Mesenchymal stem cell (in vitro differentiated cells and primary cell): ENCODE results near the gene KAT6B.
A peak's percentile ranks its signal among the peaks of the same experiment; 100 is the strongest.

Source experiments
- DNase-seq: peaks from one replicate; pipeline ENCODE4 v3.0.0-alpha.2; 2013
- H2AFZ ChIP-seq: one replicate; pipeline ENCODE4 v1.6.1; 2013; ENCODE audit warnings: low read depth, mild to moderate bottlenecking, control low read depth, inconsistent platforms, low read length, moderate library complexity
- H2AK5ac ChIP-seq: 2 replicates; pipeline ENCODE4 v1.6.1; 2013; ENCODE audit warnings: low read length, moderate library complexity, mild to moderate bottlenecking, inconsistent platforms; ENCODE audit not compliant: severe bottlenecking
- H2BK120ac ChIP-seq: one replicate; pipeline ENCODE4 v1.6.1; 2013; ENCODE audit warnings: low read depth, mild to moderate bottlenecking, inconsistent platforms, low read length, moderate library complexity
- H2BK12ac ChIP-seq, 2 experiments: one replicate each; pipeline ENCODE4 v1.6.1; 2013; ENCODE audit warnings: inconsistent platforms in 2 of 2, low read length in 2 of 2, mild to moderate bottlenecking in 2 of 2, moderate library complexity in 2 of 2, control low read depth in 1 of 2
- H2BK15ac ChIP-seq: one replicate; pipeline ENCODE4 v1.6.1; 2013; ENCODE audit warnings: mild to moderate bottlenecking, low read depth, inconsistent platforms; ENCODE audit not compliant: poor library complexity, severe bottlenecking
- H2BK5ac ChIP-seq: 2 replicates; pipeline ENCODE4 v1.6.1; 2013; ENCODE audit warnings: low read depth, mild to moderate bottlenecking, low read length, control low read depth, inconsistent platforms; ENCODE audit not compliant: poor library complexity, severe bottlenecking
- H3K14ac ChIP-seq, 2 experiments: one replicate each; pipeline ENCODE4 v1.6.1; 2013; ENCODE audit warnings: inconsistent platforms in 2 of 2, low read length in 2 of 2, control low read depth in 1 of 2, mild to moderate bottlenecking in 1 of 2, moderate library complexity in 1 of 2
- H3K18ac ChIP-seq, 2 experiments: one replicate each; pipeline ENCODE4 v1.6.1; 2013; ENCODE audit warnings: inconsistent platforms in 2 of 2, low read length in 2 of 2, control low read depth in 1 of 2, low read depth in 1 of 2, mild to moderate bottlenecking in 1 of 2
- H3K23ac ChIP-seq, 2 experiments: one replicate each; pipeline ENCODE4 v1.6.1; 2013; ENCODE audit warnings: inconsistent platforms in 2 of 2, low read length in 2 of 2, mild to moderate bottlenecking in 2 of 2, moderate library complexity in 2 of 2, control low read depth in 1 of 2
- H3K27ac ChIP-seq: 2 replicates; pipeline ENCODE4 v1.5.1; 2013; ENCODE audit warnings: mild to moderate bottlenecking, moderate library complexity, low read length, control low read depth, inconsistent platforms; ENCODE audit not compliant: poor library complexity, severe bottlenecking
- H3K27me3 ChIP-seq, 2 experiments: 2 replicates each; pipeline versions ENCODE4 v1.6.1 to v1.7.0; 2013; ENCODE audit warnings: low read length in 2 of 2, mild to moderate bottlenecking in 2 of 2, moderate library complexity in 2 of 2, control low read depth in 1 of 2, inconsistent platforms in 1 of 2; ENCODE audit not compliant: control insufficient read depth in 1 of 2, insufficient read depth in 1 of 2
- H3K36me3 ChIP-seq, 2 experiments: 2 replicates each; pipeline versions ENCODE4 v1.6.1 to v1.7.0; 2013; ENCODE audit warnings: low read length in 2 of 2, control low read depth in 1 of 2, inconsistent platforms in 1 of 2, low read depth in 1 of 2, mild to moderate bottlenecking in 1 of 2; ENCODE audit not compliant: insufficient read depth in 2 of 2, control insufficient read depth in 1 of 2
- H3K4ac ChIP-seq, 2 experiments: one replicate each; pipeline ENCODE4 v1.6.1; 2013; ENCODE audit warnings: inconsistent platforms in 2 of 2, low read length in 2 of 2, mild to moderate bottlenecking in 2 of 2, moderate library complexity in 2 of 2, control low read depth in 1 of 2, low read depth in 1 of 2
- H3K4me1 ChIP-seq: 2 replicates; pipeline ENCODE4 v1.6.1; 2013; ENCODE audit warnings: low read depth, low read length, control low read depth; ENCODE audit not compliant: control insufficient read depth, insufficient read depth
- H3K4me2 ChIP-seq: 2 replicates; pipeline ENCODE4 v1.6.1; 2013; ENCODE audit warnings: low read length, mild to moderate bottlenecking, inconsistent platforms; ENCODE audit not compliant: poor library complexity, severe bottlenecking
- H3K4me3 ChIP-seq, 2 experiments: 2 replicates each; pipeline versions ENCODE4 v1.5.1 to v1.7.0; 2013; ENCODE audit warnings: low read length in 2 of 2, mild to moderate bottlenecking in 2 of 2, control low read depth in 1 of 2, low read depth in 1 of 2; ENCODE audit not compliant: insufficient read depth in 1 of 2
- H3K79me1 ChIP-seq: replicated peaks from 2 replicates; pipeline ENCODE4 v1.6.1; 2013; ENCODE audit warnings: mild to moderate bottlenecking, control low read depth, low read length, inconsistent platforms; ENCODE audit not compliant: poor library complexity, severe bottlenecking
- H3K9ac ChIP-seq: 2 replicates; pipeline ENCODE4 v1.7.0; 2013; ENCODE audit warnings: mild to moderate bottlenecking, low read length, moderate library complexity
- H3K9me3 ChIP-seq: 2 replicates; pipeline ENCODE4 v1.7.0; 2013; ENCODE audit warnings: mild to moderate bottlenecking, low read length; ENCODE audit not compliant: control insufficient read depth
- H4K8ac ChIP-seq: one replicate; pipeline ENCODE4 v1.6.1; 2013; ENCODE audit warnings: inconsistent platforms, mild to moderate bottlenecking, low read length, moderate library complexity
- H4K91ac ChIP-seq: one replicate; pipeline ENCODE4 v1.6.1; 2013; ENCODE audit warnings: mild to moderate bottlenecking, low read length, inconsistent platforms
- WGBS: methylation state at CpG from one replicate; pipeline ENCODE4 v1.1.7; 2013; ENCODE audit warnings: mixed read lengths; 5-methylcytosine and 5-hydroxymethylcytosine counted together

Gene KAT6B

DNA sequence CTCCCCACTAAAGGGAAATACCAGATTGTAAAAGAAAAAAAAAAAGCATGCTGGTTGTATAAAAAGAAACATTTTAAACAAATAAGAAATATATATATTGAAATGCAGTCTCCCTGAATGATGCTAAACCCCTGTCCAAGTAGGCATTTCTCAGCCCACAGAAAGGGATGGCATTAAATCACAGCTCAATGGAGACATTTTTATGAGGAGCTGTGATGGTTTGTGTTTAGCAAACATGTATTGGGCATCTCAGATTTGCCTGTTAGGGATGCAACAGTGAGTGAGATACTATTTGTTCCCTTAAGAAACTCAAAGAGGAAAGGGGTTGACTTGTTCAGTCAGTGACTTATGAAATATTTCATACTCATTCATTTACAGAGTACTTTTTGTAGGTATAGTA, 51.5 kb downstream of the KAT6B start:
- Histone ChIP-seq H2AFZ (no peak overlapping the region), H3K36me3 (no peaks in the 10 kb centered on the region), H3K27ac (no peak overlapping the region), H3K4me2 (no peak overlapping the region), H3K4me3 (no peak overlapping the region), H3K4ac (no peak overlapping the region), H2BK120ac (no peak overlapping the region), H4K91ac (no peak overlapping the region), H3K18ac (no peak overlapping the region), H3K23ac (no peak overlapping the region), H3K4me1 (no peaks in the 10 kb centered on the region), H2BK5ac (no peak overlapping the region), H3K27me3 (no peaks in the 10 kb centered on the region), H3K14ac (no peak overlapping the region), H2AK5ac (no peak overlapping the region), H4K8ac (no peak overlapping the region), H3K9ac (no peak overlapping the region), H3K79me1 (peaks cover 40% of the 10 kb centered on the region), H3K9me3 (no peaks in the 10 kb centered on the region), H2BK12ac (no peak overlapping the region), H2BK15ac (no peak overlapping the region)
- no peak for DNase-seq

DNA sequence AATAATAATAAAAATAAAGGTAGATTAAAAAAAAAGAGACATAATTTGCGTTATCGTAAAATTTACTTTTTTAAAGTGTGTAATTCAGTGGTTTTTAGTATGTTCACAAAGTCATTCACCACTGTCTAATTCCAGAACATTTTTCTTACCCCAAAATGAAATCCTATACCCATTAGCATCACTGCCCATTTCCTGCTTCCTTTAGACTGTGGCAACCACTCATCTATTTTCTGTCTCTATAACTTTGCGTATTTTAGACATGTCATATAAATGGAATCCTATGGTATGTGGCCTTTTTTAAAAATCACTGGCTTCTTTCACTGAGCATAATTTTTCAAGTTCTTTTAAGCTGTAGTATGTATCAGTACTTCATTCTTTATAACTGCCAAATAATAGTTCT, 53.6 kb downstream of the KAT6B start:
- no peak overlapping the region for H2AFZ ChIP-seq
- H2AK5ac ChIP-seq, result no peak overlapping the region
- no peak overlapping the region for H2BK12ac ChIP-seq
- H3K18ac ChIP-seq, result no peak overlapping the region
- no peak overlapping the region for H2BK120ac ChIP-seq
- no peaks in the 10 kb centered on the region for H3K36me3 ChIP-seq
- no peaks in the 10 kb centered on the region for H3K9me3 ChIP-seq
- no peaks in the 10 kb centered on the region for H3K4me1 ChIP-seq
- H3K27me3 ChIP-seq, result no peaks in the 10 kb centered on the region
- H4K8ac ChIP-seq, result no peak overlapping the region
- no peak overlapping the region for H4K91ac ChIP-seq
- no peak overlapping the region for H3K9ac ChIP-seq
- no peak overlapping the region for H3K23ac ChIP-seq
- no peak overlapping the region for H2BK5ac ChIP-seq
- DNase-seq, result no peak
- WGBS, result no CpG with 5 or more reads among the region's 3 CpGs
- no peak overlapping the region for H3K14ac ChIP-seq
- H2BK15ac ChIP-seq, result no peak overlapping the region
- H3K4me2 ChIP-seq, result no peak overlapping the region
- H3K4me3 ChIP-seq, result no peak overlapping the region
- no peak overlapping the region for H3K4ac ChIP-seq
- H3K79me1 ChIP-seq, result peaks cover 36% of the 10 kb centered on the region
- no peak overlapping the region for H3K27ac ChIP-seq

DNA sequence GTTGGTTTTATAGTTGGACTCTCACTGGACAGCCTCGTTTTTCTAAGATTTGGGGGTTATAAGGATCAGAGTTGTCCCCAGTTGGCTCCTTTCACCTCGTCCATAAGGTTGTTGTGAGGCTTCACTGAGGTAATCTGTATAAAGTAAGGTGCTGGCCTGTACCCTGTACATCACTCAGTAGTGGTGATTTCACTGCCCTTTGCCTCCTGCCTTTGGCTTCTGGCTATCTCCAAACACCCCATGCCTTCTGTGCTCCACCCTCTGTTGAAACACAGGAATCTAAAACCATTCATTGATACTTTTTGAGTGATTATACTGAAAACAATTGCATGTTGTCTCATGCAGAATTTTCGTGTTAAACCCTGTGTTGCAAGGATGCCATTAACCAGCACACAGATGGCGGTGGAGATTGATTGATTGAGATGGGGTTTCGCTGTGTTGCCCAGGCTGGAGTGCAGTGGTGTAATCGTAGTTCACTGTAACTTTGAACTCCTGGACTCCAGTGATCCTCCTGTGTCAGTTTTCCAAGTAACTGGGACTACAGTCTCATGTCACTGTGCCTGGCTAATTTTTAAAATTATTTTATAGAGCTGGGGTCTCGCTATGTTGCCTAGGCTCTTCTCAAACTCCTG, 55.0 kb downstream of the KAT6B start:
- H3K79me1 ChIP-seq, result peaks cover 39% of the 10 kb centered on the region
- H3K27me3 ChIP-seq, result no peaks in the 10 kb centered on the region
- 94% methylated on average over 7 of the region's 7 CpGs for WGBS

DNA sequence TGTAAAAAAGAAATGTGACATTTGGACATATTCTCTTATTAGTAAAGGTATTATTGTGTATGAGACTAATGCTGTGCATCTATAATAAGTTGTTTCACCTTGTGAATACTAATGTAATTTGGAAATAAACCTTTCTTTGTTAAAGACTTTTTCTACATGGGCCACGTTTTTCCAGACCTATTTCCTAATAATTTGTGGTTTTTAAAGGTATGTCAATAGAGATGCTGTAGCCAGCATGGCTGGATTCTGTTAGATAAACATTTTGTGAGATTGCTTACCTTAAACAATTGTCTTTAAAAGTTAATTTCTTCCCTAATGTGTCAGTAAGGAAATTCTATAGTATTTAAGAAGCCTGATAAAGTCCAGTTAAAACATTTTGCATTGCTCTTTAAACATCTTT, 56.0 kb downstream of the KAT6B start:
- Histone ChIP-seq H2BK120ac (no peak overlapping the region), H3K9ac (no peak overlapping the region), H2BK5ac (no peak overlapping the region), H3K14ac (no peak overlapping the region), H3K18ac (no peak overlapping the region), H3K9me3 (no peaks in the 10 kb centered on the region), H3K4me1 (no peaks in the 10 kb centered on the region), H3K23ac (no peak overlapping the region), H3K4me3 (no peak overlapping the region), H3K27me3 (no peaks in the 10 kb centered on the region), H3K4ac (no peak overlapping the region), H2AK5ac (no peak overlapping the region), H2AFZ (no peak overlapping the region), H3K36me3 (no peaks in the 10 kb centered on the region), H3K4me2 (no peak overlapping the region), H2BK15ac (no peak overlapping the region), H4K8ac (no peak overlapping the region), H2BK12ac (no peak overlapping the region), H3K79me1 (peaks cover 43% of the 10 kb centered on the region), H3K27ac (no peak overlapping the region), H4K91ac (no peak overlapping the region)
- WGBS, result no CpG with 5 or more reads among the region's 1 CpG
- DNase-seq, result peak; percentile 63

More for the DNA sequence above, 55.0 kb downstream of the KAT6B start:
- Histone ChIP-seq H3K4me2 (no peak overlapping the region), H2BK5ac (no peak overlapping the region), H3K9me3 (no peaks in the 10 kb centered on the region), H4K91ac (no peak overlapping the region), H3K9ac (no peak overlapping the region), H3K36me3 (no peaks in the 10 kb centered on the region), H2AK5ac (no peak overlapping the region), H2BK15ac (no peak overlapping the region), H3K27ac (no peak overlapping the region), H3K18ac (no peak overlapping the region), H3K4me1 (no peaks in the 10 kb centered on the region), H3K14ac (no peak overlapping the region), H2BK120ac (no peak overlapping the region), H3K23ac (no peak overlapping the region), H2BK12ac (no peak overlapping the region), H2AFZ (no peak overlapping the region), H4K8ac (peak overlapping the region; percentile 13), H3K4ac (no peak overlapping the region), H3K4me3 (no peak overlapping the region)
- no peak for DNase-seq
